HL-60 (cell line): ENCODE data around the gene MPST.

Experiments
- DNase-seq, 2 experiments: peaks; one replicate each; pipeline ENCODE4 v3.0.0-alpha.2; 2010 to 2020; ENCODE audit warnings: low read depth in 1 of 2, low spot score in 1 of 2
- H3K27ac ChIP-seq: fragments of 250-450 bp; sonication (Bioruptor Pico); replicated peaks from 2 replicates; pipeline ENCODE4 v1.5.1; 2020; ENCODE audit warnings: mild to moderate bottlenecking, moderate library complexity
- H3K27me3 ChIP-seq: fragments of 250-450 bp; sonication (Bioruptor Pico); 2 replicates; pipeline ENCODE4 v1.5.1; 2021; ENCODE audit warnings: mild to moderate bottlenecking, moderate library complexity; ENCODE audit not compliant: insufficient read depth, poor library complexity, severe bottlenecking
- H3K4me3 ChIP-seq: replicated peaks from 2 replicates; pipeline ENCODE4 v1.5.1; 2011; ENCODE audit warnings: mild to moderate bottlenecking, control low read depth, low read length; ENCODE audit not compliant: insufficient read depth
- CTCF ChIP-seq: IDR thresholded peaks from one replicate; pipeline ENCODE4 v1.5.1; 2011; ENCODE audit warnings: low read length, control low read depth, inconsistent platforms; ENCODE audit not compliant: insufficient read depth
- GABPA ChIP-seq: IDR thresholded peaks from 2 replicates; pipeline ENCODE4 v1.6.1; 2012; ENCODE audit warnings: low read depth
- POLR2AphosphoS5 ChIP-seq: IDR thresholded peaks from 2 replicates; pipeline ENCODE4 v1.6.1; 2012; ENCODE audit warnings: low read depth
- REST ChIP-seq: IDR thresholded peaks from 2 replicates; pipeline ENCODE4 v1.6.1; 2012; ENCODE audit warnings: low read depth; ENCODE audit not compliant: insufficient replicate concordance
- SPI1 ChIP-seq: IDR thresholded peaks from 2 replicates; pipeline ENCODE4 v1.6.1; 2012; ENCODE audit warnings: low read depth, mild to moderate bottlenecking, borderline replicate concordance

MPST gene

GRCh38 chr22:37060801-37061610 lies 41.5 kb downstream of the MPST start:
- DNase-seq: no peak
- Histone ChIP-seq H3K27me3 (peaks cover 21% of the 10 kb centered on the region), H3K27ac (no peak overlapping the region), H3K4me3 (no peak overlapping the region)
- TF ChIP-seq REST (no peak), SPI1 (no peak), POLR2AphosphoS5 (no peak), GABPA (no peak), CTCF (no peak)

- H3K4me3 ChIP-seq: no peak overlapping the region
- TF ChIP-seq CTCF: no peak
- TF ChIP-seq SPI1: no peak
- no peak for TF ChIP-seq POLR2AphosphoS5
- no peak for TF ChIP-seq REST
- TF ChIP-seq GABPA: no peak
Observed at GRCh38 chr22:37061611-37062375, 42.3 kb downstream of the MPST start.

GRCh38 chr22:37062376-37062675 lies 42.8 kb downstream of the MPST start:
- TF ChIP-seq CTCF (no peak), REST (no peak), POLR2AphosphoS5 (no peak), GABPA (no peak), SPI1 (no peak)
- Histone ChIP-seq H3K4me3 (no peak overlapping the region), H3K27me3 (peaks cover 23% of the 10 kb centered on the region), H3K27ac (no peak overlapping the region)
- no peak for DNase-seq

More at GRCh38 chr22:37061611-37062375, 42.3 kb downstream of the MPST start:
- H3K27ac ChIP-seq: no peak overlapping the region
- H3K27me3 ChIP-seq: peaks cover 21% of the 10 kb centered on the region
- no peak for DNase-seq
